Muscle of leg (tissue), 11 donors: ENCODE results near the gene DNALI1. TPM values are rescaled to one million over a fixed set of nuclear protein-coding genes. Genes with fewer than 3 reads are reported as not detected.
"Not testable (repeated sequence)": the region's sequence is repeated elsewhere in the genome, so short reads cannot be mapped to it uniquely, and the experiment has no call there.

Experiments used
- DNase-seq: peaks from one replicate; pipeline ENCODE4 v3.0.0; 2013
- H3K27ac ChIP-seq: one replicate; pipeline ENCODE4 v1.5.1; 2013; ENCODE audit warnings: mild to moderate bottlenecking, low read length, control low read depth
- H3K27me3 ChIP-seq: one replicate; pipeline ENCODE4 v1.6.1; 2013; ENCODE audit warnings: low read length; ENCODE audit not compliant: control insufficient read depth, insufficient read depth
- H3K36me3 ChIP-seq: one replicate; pipeline ENCODE4 v1.6.1; 2013; ENCODE audit warnings: low read length; ENCODE audit not compliant: control insufficient read depth, insufficient read depth
- H3K4me1 ChIP-seq: one replicate; pipeline ENCODE4 v1.6.1; 2013; ENCODE audit warnings: low read length; ENCODE audit not compliant: control insufficient read depth, insufficient read depth
- H3K4me3 ChIP-seq: one replicate; pipeline ENCODE4 v1.5.1; 2013; ENCODE audit warnings: low read length, control low read depth
- H3K9me3 ChIP-seq: replicated peaks from 2 replicates; pipeline ENCODE4 v1.6.1; 2013; ENCODE audit warnings: low read depth, low read length; ENCODE audit not compliant: control insufficient read depth
- WGBS: methylation state at CpG from one replicate; pipeline ENCODE4 v1.1.5; 2013; ENCODE audit warnings: missing lambda C conversion rate; ENCODE audit not compliant: insufficient coverage; 5-methylcytosine and 5-hydroxymethylcytosine counted together
- polyA plus RNA-seq, 8 donors: library from polyadenylated mRNA; unstranded; fragments of 120-200 nt; gene quantifications; one replicate each; pipeline versions ENCODE4 v1.2.1 to v1.2.3, GENCODE V29; 2013; ENCODE audit warnings: inconsistent platforms in 1 of 8, low replicate concordance in 1 of 8; ENCODE audit not compliant: insufficient read length in 8 of 8, insufficient read depth in 1 of 8
- total RNA-seq: library from RNA; stranded (reverse); fragments of 120-200 nt; gene quantifications from one replicate; pipeline ENCODE4 v1.2.4, GENCODE V29; 2013

Gene DNALI1
- total and polyA plus RNA-seq, 9 donors: 8.2 to 22.1 (median 15.6) TPM

DNA sequence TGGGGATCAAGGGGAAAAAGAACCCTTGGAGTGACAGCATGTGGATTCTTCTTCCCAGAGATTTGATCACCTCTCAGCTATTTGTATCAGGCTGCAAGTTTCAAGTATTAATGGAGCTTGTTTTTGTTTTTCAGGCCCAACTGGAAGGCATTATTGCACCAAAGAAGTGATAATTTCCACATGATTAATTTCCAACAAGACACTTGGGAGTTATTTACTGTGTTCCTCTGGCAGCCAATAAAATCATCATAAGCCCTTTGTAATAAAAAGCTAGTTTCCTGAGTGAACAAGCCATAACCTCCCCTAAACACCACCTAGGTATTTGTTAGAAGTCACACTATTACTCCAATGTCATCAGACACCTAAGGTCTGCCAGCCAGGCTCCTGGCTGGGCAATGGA is 8.2 kb downstream of the DNALI1 start:
- Histone ChIP-seq H3K4me1 (peaks cover 12% of the 10 kb centered on the region), H3K27me3 (no peaks in the 10 kb centered on the region), H3K27ac (no peak overlapping the region), H3K36me3 (peaks cover 69% of the 10 kb centered on the region), H3K9me3 (no peaks in the 10 kb centered on the region), H3K4me3 (no peak overlapping the region)
- DNase-seq: no peak

DNA sequence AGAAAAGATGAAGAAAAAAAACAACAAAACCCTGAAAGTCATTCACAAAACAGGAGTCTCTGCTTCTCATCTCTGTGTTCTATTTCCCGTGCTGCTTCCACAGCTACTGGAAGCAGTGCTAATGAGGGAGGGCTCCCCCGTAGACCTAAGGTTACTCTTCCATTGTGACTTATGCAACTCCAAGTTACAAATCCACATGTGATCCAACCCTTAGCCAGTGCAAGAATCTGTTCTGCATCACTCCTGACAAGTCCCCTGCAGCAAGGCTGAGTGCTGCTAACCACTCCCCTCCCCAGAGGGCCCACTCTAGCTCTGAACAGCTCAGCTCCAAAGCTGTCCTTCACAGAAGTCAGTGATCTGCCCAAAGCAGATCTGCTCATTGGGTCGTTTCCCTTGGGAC is 10.3 kb downstream of the DNALI1 start:
- DNase-seq: no peak
- 67% methylated on average over 3 of the region's 3 CpGs for WGBS

DNA sequence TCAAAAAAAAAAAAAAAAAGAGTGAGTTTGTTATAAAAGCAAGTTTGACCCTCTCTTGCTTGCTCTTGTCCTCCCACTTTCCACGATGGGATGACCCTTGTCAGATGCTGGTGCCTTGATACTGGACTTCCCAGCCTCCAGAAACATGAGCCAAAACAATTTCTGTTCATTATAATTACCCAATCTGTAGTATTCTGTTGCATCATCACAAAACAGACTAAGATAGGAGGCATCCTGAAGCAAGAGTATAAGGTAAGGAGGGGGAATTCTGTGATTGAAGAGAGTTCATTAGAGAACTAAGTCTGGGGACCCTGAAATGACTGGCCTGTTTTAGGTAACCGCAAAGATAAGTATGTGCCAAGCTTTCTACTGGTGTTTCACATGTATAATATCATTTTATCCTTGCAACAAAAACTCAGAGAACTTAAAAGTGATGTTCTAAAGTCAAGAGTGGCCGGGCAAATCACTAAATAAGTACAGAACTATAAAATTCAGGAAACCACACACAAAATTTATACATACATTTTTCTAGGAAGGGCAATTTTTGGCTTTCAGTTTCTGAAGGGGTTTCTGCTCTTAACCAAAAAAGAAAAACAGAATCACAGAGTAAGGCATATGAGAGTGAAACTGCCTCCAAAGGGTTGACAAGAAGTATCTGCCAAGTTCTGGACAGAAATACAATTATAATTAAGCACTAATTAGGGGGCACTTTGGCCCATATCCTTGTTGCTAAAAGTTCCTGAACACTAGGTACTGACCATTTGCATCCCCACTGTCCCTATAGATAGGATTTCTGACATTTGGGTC is 14.0 kb downstream of the DNALI1 start:
- no peak overlapping the region for H3K4me3 ChIP-seq
- no peak for DNase-seq
- H3K27ac ChIP-seq: no peak overlapping the region
- H3K4me1 ChIP-seq: no peaks in the 10 kb centered on the region
- no peaks in the 10 kb centered on the region for H3K9me3 ChIP-seq
- H3K27me3 ChIP-seq: no peaks in the 10 kb centered on the region
- no CpG with 5 or more reads among the region's 3 CpGs for WGBS
- peaks cover 85% of the 10 kb centered on the region for H3K36me3 ChIP-seq

More for the DNA sequence above, 10.3 kb downstream of the DNALI1 start:
- H3K36me3 ChIP-seq: peaks cover 74% of the 10 kb centered on the region
- H3K9me3 ChIP-seq: no peaks in the 10 kb centered on the region
- H3K4me3 ChIP-seq: no peak overlapping the region
- no peaks in the 10 kb centered on the region for H3K27me3 ChIP-seq
- H3K27ac ChIP-seq: no peak overlapping the region
- no peaks in the 10 kb centered on the region for H3K4me1 ChIP-seq

DNA sequence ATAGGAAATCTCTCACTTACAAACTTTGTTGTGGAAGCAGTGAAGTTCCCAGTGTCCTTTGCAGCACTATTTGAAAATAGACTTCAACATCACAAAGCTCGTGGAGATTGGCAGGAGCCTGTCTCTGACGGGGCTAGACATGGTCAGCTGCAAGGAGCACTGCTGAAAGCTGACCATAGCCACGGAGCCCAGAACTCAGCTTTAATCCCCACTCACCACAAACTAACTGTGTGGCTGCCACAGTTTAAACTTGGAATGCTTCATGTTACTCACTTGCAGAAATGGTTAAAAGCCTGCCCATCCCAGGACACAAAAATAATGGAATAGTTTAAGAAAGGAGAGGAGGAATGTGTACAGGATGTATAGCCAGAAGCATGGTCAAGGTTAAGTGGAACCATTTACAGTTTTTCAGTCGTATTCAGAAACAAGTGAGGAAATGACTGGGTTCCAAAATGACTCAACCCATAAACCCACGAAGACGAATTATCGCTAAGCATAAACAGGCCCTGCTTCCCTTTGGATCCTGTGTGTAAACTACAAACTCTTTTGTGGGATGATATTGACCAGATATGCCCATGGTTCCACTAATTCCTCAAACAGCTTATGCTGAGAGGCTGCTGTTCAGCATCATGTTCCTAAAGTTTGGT is 18.2 kb downstream of the DNALI1 start:
- WGBS: 86% methylated on average over 4 of the region's 7 CpGs
- Histone ChIP-seq H3K36me3 (peaks cover 76% of the 10 kb centered on the region), H3K9me3 (no peaks in the 10 kb centered on the region), H3K27ac (no peak overlapping the region), H3K27me3 (no peaks in the 10 kb centered on the region), H3K4me1 (no peaks in the 10 kb centered on the region), H3K4me3 (no peak overlapping the region)
- DNase-seq: no peak

DNA sequence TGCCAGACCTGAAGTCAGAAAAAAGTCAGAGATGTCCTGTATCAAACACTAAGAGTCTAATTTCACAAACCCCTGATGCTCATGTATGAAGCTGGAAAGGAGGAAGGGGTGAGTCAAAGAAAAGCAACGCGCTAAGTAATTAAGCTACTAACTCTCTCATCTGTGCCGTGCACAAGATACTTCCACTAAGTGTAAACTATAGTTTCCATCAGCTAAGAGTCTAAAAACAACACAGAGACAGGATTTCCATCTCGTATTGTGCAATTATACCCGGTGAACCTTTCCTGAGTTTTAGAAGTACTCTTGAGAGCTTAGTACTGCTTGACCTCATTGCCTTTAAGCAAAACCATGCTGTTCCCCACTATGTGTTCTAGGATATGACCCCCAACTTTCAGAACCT is 19.0 kb downstream of the DNALI1 start:
- H3K4me1 ChIP-seq: no peaks in the 10 kb centered on the region
- H3K9me3 ChIP-seq: no peaks in the 10 kb centered on the region
- no peaks in the 10 kb centered on the region for H3K27me3 ChIP-seq
- DNase-seq: no peak
- no peak overlapping the region for H3K4me3 ChIP-seq
- no peak overlapping the region for H3K27ac ChIP-seq
- H3K36me3 ChIP-seq: peaks cover 78% of the 10 kb centered on the region
- no CpG with 5 or more reads among the region's 5 CpGs for WGBS

DNA sequence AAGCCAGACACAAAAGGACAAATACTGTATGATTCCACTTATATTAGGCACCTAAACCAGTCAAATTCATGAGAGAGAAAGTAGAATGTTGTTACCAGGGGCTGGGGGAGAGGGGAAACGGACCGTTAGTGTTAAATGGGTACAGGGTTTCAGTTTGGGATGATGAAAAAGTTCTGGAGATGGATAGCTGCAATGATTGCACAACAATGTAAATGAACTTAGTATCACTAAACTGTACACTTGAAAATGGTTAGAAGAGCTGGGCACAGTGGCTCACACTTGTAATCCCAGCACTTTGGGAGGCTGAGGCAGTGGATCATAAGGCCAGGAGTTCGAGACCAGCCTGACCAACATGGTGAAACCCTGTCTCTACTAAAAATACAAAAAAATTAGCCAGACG is 27.8 kb downstream of the DNALI1 start:
- WGBS: no CpG with 5 or more reads among the region's 4 CpGs
- not testable (repeated sequence) for H3K27me3 ChIP-seq, H3K4me3 ChIP-seq, H3K9me3 ChIP-seq, DNase-seq, H3K27ac ChIP-seq, H3K4me1 ChIP-seq
- H3K36me3 ChIP-seq: peaks cover 38% of the 10 kb centered on the region

DNA sequence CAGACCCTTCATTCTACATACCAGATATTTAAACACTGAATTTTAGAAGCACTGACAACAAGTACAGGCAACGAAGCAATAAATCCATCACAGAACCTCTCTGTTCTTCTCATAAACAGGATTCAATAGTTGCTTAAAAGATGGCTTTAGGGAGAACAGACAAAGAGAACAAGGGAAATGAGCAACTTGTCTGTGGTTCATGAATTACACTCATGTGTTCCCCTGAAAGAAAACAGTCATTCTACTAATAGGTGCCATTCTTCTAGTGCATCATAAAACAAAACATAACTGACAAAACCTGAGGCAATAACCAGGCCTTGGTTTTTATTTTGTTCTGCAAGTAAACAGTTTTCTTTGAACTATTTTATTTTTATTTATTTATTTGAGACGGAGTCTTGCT is 32.2 kb downstream of the DNALI1 start:
- H3K9me3 ChIP-seq: no peaks in the 10 kb centered on the region
- H3K4me1 ChIP-seq: peaks cover under 1% of the 10 kb centered on the region
- peaks cover 46% of the 10 kb centered on the region for H3K36me3 ChIP-seq
- H3K27me3 ChIP-seq: no peaks in the 10 kb centered on the region
- H3K4me3 ChIP-seq: no peak overlapping the region
- no peak overlapping the region for H3K27ac ChIP-seq
- no peak for DNase-seq
- WGBS: no CpG with 5 or more reads among the region's 2 CpGs

DNA sequence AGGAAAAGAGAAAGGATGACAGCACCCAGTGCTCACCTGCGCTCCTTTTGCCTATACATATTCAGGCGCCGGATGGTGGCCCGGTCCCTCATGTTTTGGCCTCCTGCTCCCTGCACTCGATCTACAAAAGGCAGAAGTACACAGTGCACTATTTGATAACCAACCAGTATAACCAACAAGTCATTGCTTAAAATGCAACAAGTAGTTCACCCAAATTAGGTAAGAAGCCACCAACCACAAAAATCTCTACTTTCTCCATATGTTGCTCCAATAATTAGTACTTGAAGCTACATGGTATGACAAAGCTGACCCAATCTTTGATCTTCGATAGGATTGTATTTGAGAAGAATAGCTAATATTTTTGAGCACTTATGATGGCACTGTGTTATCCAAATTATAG is 37.0 kb downstream of the DNALI1 start:
- H3K4me3 ChIP-seq: no peak overlapping the region
- H3K27me3 ChIP-seq: no peaks in the 10 kb centered on the region
- H3K4me1 ChIP-seq: peaks cover 13% of the 10 kb centered on the region
- H3K9me3 ChIP-seq: no peaks in the 10 kb centered on the region
- DNase-seq: no peak
- 100% methylated on average over 1 of the region's 6 CpGs for WGBS
- no peak overlapping the region for H3K27ac ChIP-seq
- peaks cover 30% of the 10 kb centered on the region for H3K36me3 ChIP-seq

DNA sequence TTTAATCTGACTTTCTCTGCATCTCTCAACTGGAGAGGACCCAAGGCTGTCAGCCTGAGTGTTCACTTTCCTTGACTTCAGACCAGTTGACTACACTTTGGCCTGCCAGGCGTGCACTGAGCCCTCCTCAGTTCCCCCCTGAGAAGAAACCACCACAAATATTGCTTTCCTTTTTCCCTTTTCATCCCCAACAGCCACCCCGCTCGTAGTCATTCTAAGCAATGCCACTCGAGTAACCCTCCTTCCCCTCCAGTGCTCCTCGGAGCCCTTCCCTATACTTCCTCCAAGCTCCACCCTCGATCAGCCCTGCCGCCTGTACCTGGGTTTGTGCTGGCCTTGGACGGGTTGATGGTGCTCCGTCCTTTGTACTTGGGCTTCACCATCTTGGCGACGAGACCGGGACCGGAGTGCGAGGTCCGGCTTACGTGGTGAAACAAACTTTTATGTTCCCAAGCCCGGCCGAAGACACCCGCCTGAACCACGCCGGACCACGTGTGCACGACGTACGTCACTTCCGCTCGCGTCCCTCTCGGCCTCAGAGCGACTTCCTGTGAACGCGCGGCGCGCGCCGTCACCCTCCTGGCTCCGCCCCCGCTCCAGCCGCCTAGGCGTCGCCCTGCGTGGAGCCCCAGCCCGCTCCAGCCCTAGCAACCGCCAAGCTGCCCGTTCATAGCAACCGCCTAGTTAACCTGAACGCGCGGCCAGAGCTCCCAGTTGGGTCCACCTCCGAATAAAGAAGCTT is 38.9 kb downstream of the DNALI1 start, which contains the start of gene GNL2:
TSS of gene GNL2 (minus strand) at position 498 of the 742 bp plus-strand sequence. CDS start at position 383, 115 bp downstream.
- H3K4me3 ChIP-seq: peak within 1 kb of the TSS; percentile 98
- DNase-seq: peak; percentile 99
- H3K27ac ChIP-seq: peak within 1 kb of the TSS; percentile 90
- H3K4me1 ChIP-seq: peaks cover 13% of the 10 kb centered on the region
- no peaks in the 10 kb centered on the region for H3K27me3 ChIP-seq
- H3K36me3 ChIP-seq: peaks cover 24% of the 10 kb centered on the region
- no peaks in the 10 kb centered on the region for H3K9me3 ChIP-seq
- WGBS: under 1% methylated on average over 49 of the region's 51 CpGs

DNA sequence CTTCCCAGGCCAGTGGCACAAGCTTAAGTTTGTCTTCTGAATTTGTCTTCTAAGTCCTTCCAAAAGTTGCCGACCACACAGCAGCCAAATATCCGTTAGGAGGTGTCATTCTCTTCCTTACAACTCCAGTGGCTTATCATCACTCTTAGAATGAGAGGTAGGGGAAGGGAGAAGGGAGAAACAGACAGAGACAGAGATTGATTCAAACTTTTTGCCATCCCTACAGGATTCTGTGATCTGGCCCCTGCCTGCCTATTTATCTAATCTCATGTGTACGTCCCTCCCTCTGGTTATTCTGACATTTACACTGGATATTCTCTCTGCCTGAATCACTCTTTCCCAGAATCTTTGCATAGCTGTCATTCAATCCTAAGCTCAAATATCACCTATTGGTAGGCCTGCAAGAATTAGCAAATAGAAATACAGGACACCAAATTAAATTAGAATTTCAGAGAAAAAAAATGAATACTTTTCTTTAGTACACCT is 39.5 kb downstream of the DNALI1 start:
- peaks cover 13% of the 10 kb centered on the region for H3K4me1 ChIP-seq
- no peaks in the 10 kb centered on the region for H3K9me3 ChIP-seq
- H3K27me3 ChIP-seq: no peaks in the 10 kb centered on the region
- H3K36me3 ChIP-seq: peaks cover 18% of the 10 kb centered on the region
- DNase-seq: no peak
- peak overlapping the region; percentile 84 for H3K27ac ChIP-seq
- no CpG with 5 or more reads among the region's 3 CpGs for WGBS
- H3K4me3 ChIP-seq: peak overlapping the region; percentile 98
